GM23338 (cell line): ENCODE data around the gene ARID3B. TPM values are rescaled to one million over a fixed set of nuclear protein-coding genes. Genes with fewer than 3 reads are reported as not detected.

Source experiments
- ATAC-seq: fragments of 200-7000 bp; cut with Tn5 transposase; 3 replicates; pipeline ENCODE4 v1.9.1; 2020
- DNase-seq: peaks from one replicate; pipeline ENCODE4 v3.0.0-alpha.2; 2015; ENCODE audit warnings: low spot score
- H2AFZ ChIP-seq: fragments of 200-600 bp; sonication (generic); 2 replicates; pipeline ENCODE4 v1.8.0; 2016; ENCODE audit warnings: antibody characterized with exemption, mild to moderate bottlenecking, moderate library complexity
- H3F3A ChIP-seq: fragments of 200-600 bp; sonication (generic); replicated peaks from 2 replicates; pipeline ENCODE4 v1.8.0; 2017; ENCODE audit warnings: antibody characterized with exemption, mixed run types, low read depth
- H3K27ac ChIP-seq: fragments of 200-600 bp; sonication (generic); 2 replicates; pipeline ENCODE4 v1.6.1; 2016; ENCODE audit warnings: low read depth
- H3K27me3 ChIP-seq: fragments of 200-600 bp; sonication (generic); 2 replicates; pipeline ENCODE4 v1.8.0; 2016; ENCODE audit warnings: mild to moderate bottlenecking, mixed run types, moderate library complexity; ENCODE audit not compliant: insufficient read depth
- H3K36me3 ChIP-seq: fragments of 200-600 bp; sonication (generic); 2 replicates; pipeline ENCODE4 v1.8.0; 2016; ENCODE audit warnings: mild to moderate bottlenecking; ENCODE audit not compliant: insufficient read depth
- H3K4me1 ChIP-seq: fragments of 200-600 bp; sonication (generic); 2 replicates; pipeline ENCODE4 v1.8.0; 2016; ENCODE audit warnings: mild to moderate bottlenecking, moderate library complexity; ENCODE audit not compliant: insufficient read depth
- H3K4me2 ChIP-seq: fragments of 200-600 bp; sonication (generic); 2 replicates; pipeline ENCODE4 v1.7.1; 2017; ENCODE audit warnings: mixed run types
- H3K4me3 ChIP-seq: fragments of 200-600 bp; sonication (generic); 2 replicates; pipeline ENCODE4 v1.6.1; 2016; ENCODE audit warnings: mixed run types
- H3K79me2 ChIP-seq: fragments of 200-600 bp; sonication (generic); replicated peaks from 2 replicates; pipeline ENCODE4 v1.8.0; 2017; ENCODE audit warnings: mild to moderate bottlenecking; ENCODE audit not compliant: insufficient read depth
- H3K9me2 ChIP-seq: fragments of 200-600 bp; sonication (generic); 2 replicates; pipeline ENCODE4 v1.8.0; 2017; ENCODE audit not compliant: insufficient read depth
- H4K20me1 ChIP-seq: fragments of 200-600 bp; sonication (generic); replicated peaks from 2 replicates; pipeline ENCODE4 v1.8.0; 2017; ENCODE audit warnings: mild to moderate bottlenecking; ENCODE audit not compliant: insufficient read depth
- H3K27ac Mint-ChIP-seq: 2 replicates; pipeline ENCODE4 v1.8.0; 2020; ENCODE audit warnings: inconsistent platforms, mild to moderate bottlenecking, moderate library complexity, mixed read lengths
- H3K27me3 Mint-ChIP-seq: 3 replicates; pipeline ENCODE4 v1.8.0; 2022; ENCODE audit warnings: low read depth, mild to moderate bottlenecking, moderate library complexity, mixed read lengths, inconsistent platforms; ENCODE audit not compliant: insufficient read depth, poor library complexity
- H3K36me3 Mint-ChIP-seq: 3 replicates; pipeline ENCODE4 v1.8.0; 2021; ENCODE audit warnings: low read depth, mild to moderate bottlenecking, inconsistent platforms, moderate library complexity, mixed read lengths
- H3K4me1 Mint-ChIP-seq: 3 replicates; pipeline ENCODE4 v1.8.0; 2020; ENCODE audit warnings: mild to moderate bottlenecking, inconsistent platforms, mixed read lengths
- H3K4me3 Mint-ChIP-seq: 3 replicates; pipeline ENCODE4 v1.8.0; 2021; ENCODE audit warnings: moderate library complexity, mild to moderate bottlenecking, inconsistent platforms, mixed read lengths
- H3K9me3 Mint-ChIP-seq: 3 replicates; pipeline ENCODE4 v1.8.0; 2020; ENCODE audit warnings: moderate library complexity, mild to moderate bottlenecking, inconsistent platforms, mixed read lengths
- CTCF ChIP-seq, 2 experiments: fragments of 200-600 bp in 1 of 2; sonication (generic) in 1 of 2; conservative IDR thresholded peaks; 2 replicates each; pipeline versions ENCODE4 v1.5.1 to v1.6.1; 2016 to 2017; ENCODE audit warnings: antibody characterized with exemption in 2 of 2, low read depth in 2 of 2, mild to moderate bottlenecking in 2 of 2, moderate library complexity in 1 of 2
- ETS1 ChIP-seq: IDR thresholded peaks from 2 replicates; pipeline ENCODE4 v1.6.1; 2016; ENCODE audit warnings: antibody characterized with exemption
- EZH2 ChIP-seq: fragments of 200-600 bp; sonication (generic); IDR thresholded peaks from one replicate; pipeline ENCODE4 v1.8.0; 2017; ENCODE audit warnings: antibody characterized with exemption, mild to moderate bottlenecking, low read depth; ENCODE audit not compliant: unreplicated experiment
- REST ChIP-seq: IDR thresholded peaks from one replicate; pipeline ENCODE4 v1.6.1; 2018; ENCODE audit warnings: antibody characterized with exemption; ENCODE audit not compliant: unreplicated experiment
- STAT1 ChIP-seq: IDR thresholded peaks from one replicate; pipeline ENCODE4 v1.6.1; 2016; ENCODE audit warnings: antibody characterized with exemption; ENCODE audit not compliant: unreplicated experiment
- ZNF114 ChIP-seq: fragments of 250-450 bp; sonication (Bioruptor Pico); IDR thresholded peaks from 2 replicates; pipeline ENCODE4 v1.5.0; 2020; ENCODE audit warnings: mild to moderate bottlenecking, moderate library complexity
- ZNF462 ChIP-seq: fragments of 250-450 bp; sonication (Bioruptor Pico); IDR thresholded peaks from 2 replicates; pipeline ENCODE4 v1.5.0; 2020; ENCODE audit warnings: mild to moderate bottlenecking, moderate library complexity
- polyA plus RNA-seq: library from polyadenylated mRNA; unstranded; fragments of >200 nt; fragmentation: Nextera tagmentation; extraction: Ambion mirVana; gene quantifications from 2 replicates; pipeline ENCODE4 v1.2.1, GENCODE V29; 2016
- total RNA-seq: library from RNA; depleted of rRNA; stranded (reverse); fragments of >200 nt; shearing (Covaris generic); gene quantifications from 2 replicates; pipeline ENCODE4 v1.2.3, GENCODE V29; 2014

ARID3B gene
- total and polyA plus RNA-seq, 2 experiments from 2014 or later = 65.5 to 147 TPM

GRCh38 chr15:74547616-74548015, 6.6 kb downstream of the ARID3B start (continued):
- TF ChIP-seq EZH2 = no peak
- TF ChIP-seq REST = no peak
- TF ChIP-seq STAT1 = no peak
- no peak for TF ChIP-seq ETS1

- H3K36me3 Mint-ChIP-seq = peaks cover 85% of the 10 kb centered on the region
- H3F3A ChIP-seq = peaks cover 18% of the 10 kb centered on the region; the same call in 1 of the 2 replicates
- H3K4me2 ChIP-seq = 0 out of 2 replicates have a peak overlapping the region, but pooled peaks have one; percentile 35
- H2AFZ ChIP-seq = no peak overlapping the region
- H3K27ac Mint-ChIP-seq = peak overlapping the region; percentile 57; the same call in 1 of the 2 replicates
- H3K4me3 Mint-ChIP-seq = no peak overlapping the region
- DNase-seq = no peak
- no peak for ATAC-seq
- no peaks in the 10 kb centered on the region for H3K9me3 Mint-ChIP-seq
- peaks cover 26% of the 10 kb centered on the region for H3K4me1 ChIP-seq
- H3K27ac ChIP-seq = peak overlapping the region; percentile 59; the same call in 1 of the 2 replicates
- H3K4me1 Mint-ChIP-seq = peaks cover 31% of the 10 kb centered on the region
- H3K4me3 ChIP-seq = no peak overlapping the region
- H4K20me1 ChIP-seq = peaks cover 74% of the 10 kb centered on the region
- H3K27me3 ChIP-seq = no peaks in the 10 kb centered on the region
- peaks cover 69% of the 10 kb centered on the region for H3K36me3 ChIP-seq
- H3K79me2 ChIP-seq = peaks cover 100% of the 10 kb centered on the region
- no peaks in the 10 kb centered on the region for H3K9me2 ChIP-seq
- peaks cover 7% of the 10 kb centered on the region for H3K27me3 Mint-ChIP-seq
- TF ChIP-seq ETS1 = no peak
- no peak for TF ChIP-seq ZNF462 (CRISPR knock-in tag)
- TF ChIP-seq STAT1 = no peak
- TF ChIP-seq CTCF (conservative IDR thresholded peaks at IDR 0.05; ENCODE audit: low read depth in 2 of 2) = no peak
- no peak for TF ChIP-seq ZNF114 (CRISPR knock-in tag)
Measured at GRCh38 chr15:74548241-74548640, 7.2 kb downstream of the ARID3B start.
